A549 (cell line): ENCODE measurements around the gene ASPHD2. TPM values are rescaled to one million over a fixed set of nuclear protein-coding genes. Genes with fewer than 3 reads are reported as not detected.

Experiments used
- ATAC-seq, 2 experiments: fragments of 200-7000 bp in 1 of 2; fragments of >200 bp in 1 of 2; cut with Nextera tagmentation in 1 of 2; cut with Tn5 transposase in 1 of 2; 3 replicates each; pipeline versions ENCODE4 v1.8.0 to v1.9.1; 2018 to 2020; ENCODE audit warnings: mild to moderate bottlenecking in 1 of 2, moderate library complexity in 1 of 2
- CTCF ChIA-PET: fragments of 300-600 bp; sonication (Branson Sonifier 250); formaldehyde crosslinking; extraction: SDS; loops from one replicate; lab custom pipeline; 2021; ENCODE audit warnings: antibody characterized with exemption, inconsistent platforms; lab: Yijun Ruan, JAX
- POLR2A ChIA-PET: fragments of 350-600 bp; formaldehyde crosslinking; extraction: SDS; loops from one replicate; lab custom pipeline; 2021; ENCODE audit warnings: antibody characterized with exemption, inconsistent platforms; lab: Yijun Ruan, JAX
- DNase-seq, 2 experiments: peaks; one replicate each; pipeline versions ENCODE4 v3.0.0 to v3.0.0-alpha.2; 2011 to 2016; ENCODE audit warnings: low read depth in 1 of 2, low spot score in 1 of 2
- FAIRE-seq: peaks from 2 replicates; lab custom pipeline; 2011; peaks lifted over from hg19 to GRCh38; lab: Jason Lieb, UNC
- H3K27ac ChIP-seq, 2 experiments: fragments of >200 bp; sonication (Bioruptor Twin); formaldehyde crosslinking; 3 replicates each; pipeline ENCODE4 v1.5.1; 2016 to 2017
- H3K4me1 ChIP-seq: fragments of >200 bp; sonication (Bioruptor Twin); formaldehyde crosslinking; 3 replicates; pipeline ENCODE4 v1.6.1; 2016
- H3K4me2 ChIP-seq: fragments of >200 bp; sonication (Bioruptor Twin); formaldehyde crosslinking; 3 replicates; pipeline ENCODE4 v1.6.1; 2016
- H3K4me3 ChIP-seq: fragments of >200 bp; sonication (Bioruptor Twin); formaldehyde crosslinking; 3 replicates; pipeline ENCODE4 v1.5.1; 2016
- H3K9me3 ChIP-seq: fragments of >200 bp; sonication (Bioruptor Twin); formaldehyde crosslinking; 3 replicates; pipeline ENCODE4 v1.6.1; 2016
- CBX8 ChIP-seq: fragments of 200-600 bp; sonication (generic); IDR thresholded peaks from 2 replicates; pipeline ENCODE4 v1.6.1; 2016
- CHD2 ChIP-seq: fragments of 150-350 bp; IDR thresholded peaks from 2 replicates; pipeline ENCODE4 v1.6.1; 2014; ENCODE audit warnings: low read length; ENCODE audit not compliant: partially characterized antibody
- CHD4 ChIP-seq: fragments of 200-600 bp; sonication (generic); IDR thresholded peaks from 2 replicates; pipeline ENCODE4 v1.6.1; 2016; ENCODE audit warnings: antibody characterized with exemption, mild to moderate bottlenecking, borderline replicate concordance
- EHF ChIP-seq: fragments of 250-450 bp; sonication (Bioruptor Pico); IDR thresholded peaks from 2 replicates; pipeline ENCODE4 v1.5.0; 2020; ENCODE audit warnings: mild to moderate bottlenecking
- FOSL2 ChIP-seq, 2 experiments: fragments of 450-650 bp in 1 of 2; fragments of >200 bp in 1 of 2; sonication (Bioruptor Twin) in 1 of 2; formaldehyde crosslinking; IDR thresholded peaks; 2 replicates each; pipeline versions ENCODE4 v1.5.0 to v1.6.1; 2016 to 2020; ENCODE audit warnings: mild to moderate bottlenecking in 1 of 2, moderate library complexity in 1 of 2
- FOXS1 ChIP-seq: fragments of 250-450 bp; sonication (Bioruptor Pico); IDR thresholded peaks from 2 replicates; pipeline ENCODE4 v1.5.0; 2020; ENCODE audit warnings: mild to moderate bottlenecking, moderate library complexity
- HDAC2 ChIP-seq: fragments of 200-600 bp; sonication (generic); IDR thresholded peaks from 2 replicates; pipeline ENCODE4 v1.6.1; 2016
- HOXA7 ChIP-seq: fragments of 250-450 bp; sonication (Bioruptor Pico); IDR thresholded peaks from 2 replicates; pipeline ENCODE4 v1.5.0; 2020; ENCODE audit warnings: mild to moderate bottlenecking, moderate library complexity
- JUN ChIP-seq, 2 experiments: fragments of >200 bp; sonication (Bioruptor Twin); formaldehyde crosslinking; IDR thresholded peaks; 2 replicates in 1 of 2; 3 replicates in 1 of 2; pipeline ENCODE4 v1.6.1; 2016 to 2017
- JUNB ChIP-seq: fragments of >200 bp; sonication (Bioruptor Twin); formaldehyde crosslinking; IDR thresholded peaks from 2 replicates; pipeline ENCODE4 v1.6.1; 2016
- KDM1A ChIP-seq: fragments of 200-600 bp; sonication (generic); IDR thresholded peaks from 2 replicates; pipeline ENCODE4 v1.6.1; 2016; ENCODE audit warnings: low read depth, mild to moderate bottlenecking
- KDM5A ChIP-seq: fragments of 200-600 bp; sonication (generic); IDR thresholded peaks from 2 replicates; pipeline ENCODE4 v1.6.1; 2016; ENCODE audit warnings: antibody characterized with exemption, mild to moderate bottlenecking
- NPAS2 ChIP-seq: fragments of 250-450 bp; sonication (Bioruptor Pico); IDR thresholded peaks from 2 replicates; pipeline ENCODE4 v1.8.0; 2022; ENCODE audit warnings: mild to moderate bottlenecking, moderate library complexity, borderline replicate concordance
- NR3C1 ChIP-seq: fragments of >200 bp; sonication (Bioruptor Twin); formaldehyde crosslinking; IDR thresholded peaks from 3 replicates; pipeline ENCODE4 v1.6.1; 2017
- POLR2AphosphoS2 ChIP-seq: conservative IDR thresholded peaks from 2 replicates; pipeline ENCODE4 v1.6.1; 2012; ENCODE audit warnings: low read length, improper control_type of control experiment, inconsistent platforms
- RARB ChIP-seq: fragments of 250-450 bp; sonication (Bioruptor Pico); IDR thresholded peaks from 2 replicates; pipeline ENCODE4 v1.8.0; 2021; ENCODE audit warnings: mild to moderate bottlenecking, moderate library complexity
- RFX5 ChIP-seq: fragments of 450-650 bp; IDR thresholded peaks from 2 replicates; pipeline ENCODE4 v1.7.1; 2014; ENCODE audit warnings: antibody characterized with exemption, mild to moderate bottlenecking, moderate library complexity
- RNF2 ChIP-seq: fragments of 200-600 bp; sonication (generic); IDR thresholded peaks from 2 replicates; pipeline ENCODE4 v1.6.1; 2016; ENCODE audit warnings: low read depth, mild to moderate bottlenecking, antibody characterized with exemption, moderate library complexity, borderline replicate concordance
- SMC3 ChIP-seq: fragments of >200 bp; sonication (Bioruptor Twin); formaldehyde crosslinking; IDR thresholded peaks from 3 replicates; pipeline ENCODE4 v1.6.1; 2018; ENCODE audit warnings: inconsistent platforms
- SREBF2 ChIP-seq: fragments of 450-650 bp; IDR thresholded peaks from 2 replicates; pipeline ENCODE4 v1.6.1; 2014; ENCODE audit warnings: mild to moderate bottlenecking, moderate library complexity
- TFCP2L1 ChIP-seq: fragments of 250-450 bp; sonication (Bioruptor Pico); IDR thresholded peaks from 2 replicates; pipeline ENCODE4 v1.5.0; 2021; ENCODE audit warnings: mild to moderate bottlenecking
- ZC3H11A ChIP-seq: fragments of 450-650 bp; IDR thresholded peaks from 2 replicates; pipeline ENCODE4 v1.6.1; 2014; ENCODE audit warnings: antibody characterized with exemption, mild to moderate bottlenecking
- ZSCAN20 ChIP-seq: fragments of 250-450 bp; sonication (Bioruptor Pico); IDR thresholded peaks from 2 replicates; pipeline ENCODE4 v1.8.0; 2022; ENCODE audit warnings: mild to moderate bottlenecking, moderate library complexity
- WGBS: methylation state at CpG from one replicate; pipeline ENCODE4 v1.1.6; 2017; ENCODE audit errors: missing lambda C conversion rate; 5-methylcytosine and 5-hydroxymethylcytosine counted together
- polyA plus RNA-seq, 4 experiments: library from polyadenylated mRNA; depleted of rRNA in 3 of 4; stranded (reverse); fragments of >200 nt; fragmentation: RNase III in 1 of 4; extraction: RNeasy Plus Mini Kit Qiagen cat#74134 plus additional on column Dnase treatment in 1 of 4; gene quantifications; 2 replicates in 3 of 4; 3 replicates in 1 of 4; pipeline ENCODE4 v1.2.3, GENCODE V29; 2011 to 2017
- TF ChIP-seq, protein P1 (sequence below): fragments of >200 bp; sonication (Bioruptor Twin); formaldehyde crosslinking; IDR thresholded peaks from 3 replicates; pipeline ENCODE4 v1.5.1; 2016
- TF ChIP-seq, protein P2 (sequence below): fragments of 250-450 bp; sonication (Bioruptor Pico); IDR thresholded peaks from 2 replicates; pipeline ENCODE4 v1.5.0; 2021; ENCODE audit warnings: mild to moderate bottlenecking, moderate library complexity, borderline replicate concordance

ASPHD2 gene
- polyA plus RNA-seq, 2 of the 4 experiments (the other 2 are of a cell fraction): 0.84 to 1.3 TPM

DNA sequence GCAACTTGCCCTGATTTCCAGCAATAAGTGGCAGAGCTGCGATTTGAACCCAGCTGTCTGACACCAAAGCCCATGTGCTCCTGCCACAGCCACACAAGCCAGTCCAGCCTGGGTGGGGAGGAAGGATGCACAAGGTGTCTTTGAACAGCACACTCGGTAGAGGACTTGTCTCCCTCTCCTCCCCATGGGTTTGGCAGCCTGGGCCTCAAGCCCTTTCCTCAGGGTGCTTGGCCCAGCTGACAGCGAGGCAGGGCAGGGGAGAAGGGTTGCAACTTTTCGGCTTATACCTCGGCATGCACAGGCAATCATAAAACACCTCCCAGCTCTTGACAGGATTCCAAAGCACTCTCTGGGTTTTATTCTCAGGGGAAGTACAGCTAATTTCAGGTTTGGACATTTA is 19.3 kb downstream of the ASPHD2 start:
- no peak; a peak in 1 of 6 replicates for ATAC-seq
- TF ChIP-seq RARB (CRISPR knock-in tag): no peak
- no peak for TF ChIP-seq JUNB
- no peak for TF ChIP-seq HDAC2
- no peak for TF ChIP-seq FOSL2 (IDR thresholded peaks at IDR 0.05)
- TF ChIP-seq FOSL2 (CRISPR knock-in tag; IDR thresholded peaks at IDR 0.05): no peak
- TF ChIP-seq, protein P1, sequence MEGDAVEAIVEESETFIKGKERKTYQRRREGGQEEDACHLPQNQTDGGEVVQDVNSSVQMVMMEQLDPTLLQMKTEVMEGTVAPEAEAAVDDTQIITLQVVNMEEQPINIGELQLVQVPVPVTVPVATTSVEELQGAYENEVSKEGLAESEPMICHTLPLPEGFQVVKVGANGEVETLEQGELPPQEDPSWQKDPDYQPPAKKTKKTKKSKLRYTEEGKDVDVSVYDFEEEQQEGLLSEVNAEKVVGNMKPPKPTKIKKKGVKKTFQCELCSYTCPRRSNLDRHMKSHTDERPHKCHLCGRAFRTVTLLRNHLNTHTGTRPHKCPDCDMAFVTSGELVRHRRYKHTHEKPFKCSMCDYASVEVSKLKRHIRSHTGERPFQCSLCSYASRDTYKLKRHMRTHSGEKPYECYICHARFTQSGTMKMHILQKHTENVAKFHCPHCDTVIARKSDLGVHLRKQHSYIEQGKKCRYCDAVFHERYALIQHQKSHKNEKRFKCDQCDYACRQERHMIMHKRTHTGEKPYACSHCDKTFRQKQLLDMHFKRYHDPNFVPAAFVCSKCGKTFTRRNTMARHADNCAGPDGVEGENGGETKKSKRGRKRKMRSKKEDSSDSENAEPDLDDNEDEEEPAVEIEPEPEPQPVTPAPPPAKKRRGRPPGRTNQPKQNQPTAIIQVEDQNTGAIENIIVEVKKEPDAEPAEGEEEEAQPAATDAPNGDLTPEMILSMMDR: no peak
- no peak for TF ChIP-seq FOXS1 (CRISPR knock-in tag)
- TF ChIP-seq JUN (IDR thresholded peaks at IDR 0.05): no peak
- TF ChIP-seq RNF2: no peak
- TF ChIP-seq NPAS2 (CRISPR knock-in tag): no peak
- TF ChIP-seq CHD2: no peak
- TF ChIP-seq, all 56 proteins: peak for 0
- DNase-seq: no peak
- no peaks in the 10 kb centered on the region for H3K4me1 ChIP-seq
- CTCF ChIA-PET: interaction anchor here (0.7 to 1.3 kb wide), 3 partner anchors 9 to 84 kb away, joined by 3 to 10 read pairs (median 3); no protein-coding TSS in a partner anchor
- H3K4me3 ChIP-seq: no peak overlapping the region
- WGBS: 76% methylated on average over 5 of the region's 5 CpGs
- H3K27ac ChIP-seq: no peak overlapping the region
- no peak overlapping the region for H3K4me2 ChIP-seq
- POLR2A ChIA-PET: no interaction called here
- FAIRE-seq: no peak
- no peaks in the 10 kb centered on the region for H3K9me3 ChIP-seq

DNA sequence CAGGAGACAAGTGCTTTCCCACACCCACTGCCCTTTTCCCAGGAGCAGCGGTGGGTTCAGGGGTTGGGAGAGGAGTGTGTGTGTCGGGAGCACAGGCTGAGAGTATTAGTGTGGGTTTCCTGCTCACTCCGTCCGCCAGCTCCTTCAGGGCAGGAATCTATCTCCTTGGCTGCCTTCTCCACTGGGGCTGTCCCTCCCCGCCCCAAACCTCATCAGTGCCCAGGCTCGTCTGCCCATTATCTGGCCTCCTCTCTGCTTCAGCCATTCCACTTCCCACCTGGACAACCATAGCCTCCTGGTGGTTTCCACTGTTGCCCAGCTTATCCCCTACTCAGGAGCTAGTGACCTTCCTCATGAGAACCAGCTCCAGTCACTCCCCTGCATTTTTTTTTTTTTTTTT is 19.9 kb downstream of the ASPHD2 start:
- DNase-seq: no peak
- Histone ChIP-seq H3K4me1 (no peaks in the 10 kb centered on the region), H3K27ac (no peak overlapping the region), H3K9me3 (no peaks in the 10 kb centered on the region), H3K4me2 (no peak overlapping the region), H3K4me3 (no peak overlapping the region)
- no peak for TF ChIP-seq TFCP2L1 (CRISPR knock-in tag)
- TF ChIP-seq POLR2AphosphoS2: no peak
- TF ChIP-seq SMC3: no peak
- no peak for TF ChIP-seq KDM1A
- no peak for TF ChIP-seq FOXS1 (CRISPR knock-in tag)
- TF ChIP-seq CHD4: no peak
- ATAC-seq: no peak
- ChIA-PET POLR2A (interaction anchor here (0.6 kb wide), 1 partner anchor 28 kb away, joined by 3 read pairs; no protein-coding TSS in a partner anchor), CTCF (interaction anchor here (0.7 to 1.3 kb wide), 5 partner anchors 8 to 87 kb away, joined by 3 to 10 read pairs (median 3); no protein-coding TSS in a partner anchor)
- FAIRE-seq: no peak
- 88% methylated on average over 6 of the region's 6 CpGs for WGBS

DNA sequence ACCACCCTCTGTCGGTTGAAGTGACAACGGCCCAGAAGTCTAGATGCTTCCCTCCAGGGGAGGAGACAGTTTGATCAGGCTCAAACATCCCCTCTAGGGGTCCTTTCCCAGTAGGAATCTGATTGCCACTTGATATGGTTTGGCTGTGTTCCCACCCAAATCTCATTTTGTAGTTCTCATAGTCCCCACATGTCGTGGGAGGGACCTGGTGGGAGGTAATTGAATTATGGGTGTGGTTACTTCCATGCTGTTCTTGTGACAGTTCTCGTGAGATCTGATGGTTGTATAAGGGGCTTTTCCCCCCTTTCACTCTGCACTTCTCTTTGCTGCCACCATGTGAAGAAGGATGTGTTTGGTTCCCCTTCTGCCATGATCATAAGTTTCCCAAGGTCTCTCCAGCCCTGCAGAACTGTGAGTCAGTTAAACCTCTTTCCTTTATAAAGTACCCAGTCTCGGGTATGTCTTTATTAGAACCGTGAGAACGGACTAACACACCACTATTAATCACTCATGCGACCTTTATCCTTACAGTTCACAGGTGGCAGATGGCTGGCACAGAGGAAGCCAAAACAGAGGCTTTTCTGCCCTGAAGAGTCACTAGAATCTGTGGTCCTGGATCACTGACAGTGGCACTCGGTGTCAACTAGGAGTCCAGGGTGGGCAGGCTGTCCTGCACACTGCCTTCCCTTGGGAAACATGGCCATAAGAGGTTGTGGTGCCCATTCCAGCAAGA is 21.6 kb downstream of the ASPHD2 start:
- ATAC-seq: no peak

More for the DNA sequence above, 21.6 kb downstream of the ASPHD2 start:
- POLR2A ChIA-PET: no interaction called here
- Histone ChIP-seq H3K4me2 (no peak overlapping the region), H3K9me3 (no peaks in the 10 kb centered on the region), H3K27ac (no peak overlapping the region), H3K4me3 (no peak overlapping the region)
- FAIRE-seq: no peak
- 95% methylated on average over 8 of the region's 9 CpGs for WGBS
- DNase-seq: no peak
- no peak for TF ChIP-seq NR3C1
- TF ChIP-seq, protein P1: no peak
- TF ChIP-seq EHF: no peak
- TF ChIP-seq CBX8: no peak
- TF ChIP-seq HDAC2: no peak
- no peak for TF ChIP-seq SMC3
- TF ChIP-seq JUNB: no peak
- no peak for TF ChIP-seq ZSCAN20 (CRISPR knock-in tag)
- TF ChIP-seq ZC3H11A: no peak
- no peak for TF ChIP-seq KDM5A
- TF ChIP-seq, protein P2, sequence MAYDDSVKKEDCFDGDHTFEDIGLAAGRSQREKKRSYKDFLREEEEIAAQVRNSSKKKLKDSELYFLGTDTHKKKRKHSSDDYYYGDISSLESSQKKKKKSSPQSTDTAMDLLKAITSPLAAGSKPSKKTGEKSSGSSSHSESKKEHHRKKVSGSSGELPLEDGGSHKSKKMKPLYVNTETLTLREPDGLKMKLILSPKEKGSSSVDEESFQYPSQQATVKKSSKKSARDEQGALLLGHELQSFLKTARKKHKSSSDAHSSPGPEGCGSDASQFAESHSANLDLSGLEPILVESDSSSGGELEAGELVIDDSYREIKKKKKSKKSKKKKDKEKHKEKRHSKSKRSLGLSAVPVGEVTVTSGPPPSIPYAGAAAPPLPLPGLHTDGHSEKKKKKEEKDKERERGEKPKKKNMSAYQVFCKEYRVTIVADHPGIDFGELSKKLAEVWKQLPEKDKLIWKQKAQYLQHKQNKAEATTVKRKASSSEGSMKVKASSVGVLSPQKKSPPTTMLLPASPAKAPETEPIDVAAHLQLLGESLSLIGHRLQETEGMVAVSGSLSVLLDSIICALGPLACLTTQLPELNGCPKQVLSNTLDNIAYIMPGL (CRISPR knock-in tag): no peak
- no peak for TF ChIP-seq RFX5
- no peak for TF ChIP-seq HOXA7
- TF ChIP-seq JUN (IDR thresholded peaks at IDR 0.05): no peak
- no peak for TF ChIP-seq SREBF2
- TF ChIP-seq, all 56 proteins: peak for 0
- CTCF ChIA-PET: interaction anchor here (1.9 kb wide), 1 partner anchor 10 kb away, joined by 15 read pairs; no protein-coding TSS in a partner anchor
- H3K4me1 ChIP-seq: no peaks in the 10 kb centered on the region
